WTC11 (cell line): ENCODE results near the gene GCDH. TPM values are rescaled to one million over a fixed set of nuclear protein-coding genes. Genes with fewer than 3 reads are reported as not detected.

Source experiments
- ATAC-seq: fragments of 200-7000 bp; cut with Tn5 transposase; 2 replicates; pipeline ENCODE4 v1.10.0; 2021; ENCODE audit warnings: mild to moderate bottlenecking, moderate library complexity
- CTCF ChIA-PET: fragments of 300-600 bp; sonication (Branson Sonifier 250); formaldehyde crosslinking; loops from one replicate; lab custom pipeline; 2021; ENCODE audit warnings: antibody characterized with exemption; lab: Charles Lee
- POLR2A ChIA-PET: fragments of 350-600 bp; sonication (Branson Sonifier 250); formaldehyde crosslinking; loops from one replicate; lab custom pipeline; 2021; ENCODE audit warnings: antibody characterized with exemption; lab: Charles Lee
- DNase-seq: peaks from one replicate; pipeline ENCODE4 v3.0.0; 2021; ENCODE audit warnings: low spot score
- H3K27ac Mint-ChIP-seq: 2 replicates; pipeline ENCODE4 v1.8.0; 2021; ENCODE audit warnings: mixed read lengths
- H3K27me3 Mint-ChIP-seq: 2 replicates; pipeline ENCODE4 v1.8.0; 2021; ENCODE audit warnings: low read depth, mild to moderate bottlenecking, moderate library complexity, mixed read lengths
- H3K36me3 Mint-ChIP-seq: 2 replicates; pipeline ENCODE4 v1.8.0; 2021; ENCODE audit warnings: mixed read lengths
- H3K4me1 Mint-ChIP-seq: 2 replicates; pipeline ENCODE4 v1.8.0; 2022; ENCODE audit warnings: mixed read lengths
- H3K4me3 Mint-ChIP-seq: 2 replicates; pipeline ENCODE4 v1.8.0; 2021; ENCODE audit warnings: mild to moderate bottlenecking, moderate library complexity, mixed read lengths
- H3K9me3 Mint-ChIP-seq: 2 replicates; pipeline ENCODE4 v1.8.0; 2021; ENCODE audit warnings: mixed read lengths
- FOXJ3 ChIP-seq: sonication (generic); formaldehyde crosslinking; IDR thresholded peaks from 2 replicates; pipeline ENCODE4 v1.9.0; 2021; ENCODE audit warnings: missing genetic modification reagents, mild to moderate bottlenecking, borderline replicate concordance
- FOXP1 ChIP-seq: sonication (generic); formaldehyde crosslinking; IDR thresholded peaks from 2 replicates; pipeline ENCODE4 v1.8.0; 2022; ENCODE audit warnings: missing genetic modification reagents, mild to moderate bottlenecking, moderate library complexity, borderline replicate concordance
- NFYB ChIP-seq: sonication (generic); formaldehyde crosslinking; conservative IDR thresholded peaks from 2 replicates; pipeline ENCODE4 v1.8.0; 2022; ENCODE audit warnings: low read depth, missing genetic modification reagents
- OVOL2 ChIP-seq: fragments of 250-450 bp; sonication (Bioruptor Pico); IDR thresholded peaks from 2 replicates; pipeline ENCODE4 v1.9.0; 2021; ENCODE audit warnings: mild to moderate bottlenecking, borderline replicate concordance
- SMAD3 ChIP-seq: sonication (generic); formaldehyde crosslinking; IDR thresholded peaks from 2 replicates; pipeline ENCODE4 v1.8.0; 2022; ENCODE audit warnings: missing genetic modification reagents, mild to moderate bottlenecking, borderline replicate concordance
- ZBTB21 ChIP-seq: sonication (generic); formaldehyde crosslinking; IDR thresholded peaks from 2 replicates; pipeline ENCODE4 v1.8.1; 2023; ENCODE audit warnings: mild to moderate bottlenecking, missing genetic modification reagents, borderline replicate concordance
- ZNF121 ChIP-seq: sonication (generic); formaldehyde crosslinking; IDR thresholded peaks from 2 replicates; pipeline ENCODE4 v1.8.0; 2023; ENCODE audit warnings: missing genetic modification reagents
- total RNA-seq: library from RNA; stranded (reverse); gene quantifications from 3 replicates; pipeline ENCODE4 v1.2.3, GENCODE V29; 2021
- TF ChIP-seq, protein P1 (sequence below): sonication (generic); formaldehyde crosslinking; conservative IDR thresholded peaks from 2 replicates; pipeline ENCODE4 v1.8.1; 2022; ENCODE audit warnings: mild to moderate bottlenecking, missing genetic modification reagents
- TF ChIP-seq, protein P2 (sequence below): fragments of 250-450 bp; sonication (Bioruptor Pico); IDR thresholded peaks from 2 replicates; pipeline ENCODE4 v1.9.0; 2021; ENCODE audit warnings: moderate library complexity, mild to moderate bottlenecking, inconsistent platforms, borderline replicate concordance
- TF ChIP-seq, protein P3 (sequence below): fragments of 250-450 bp; sonication (Bioruptor Pico); conservative IDR thresholded peaks from 2 replicates; pipeline ENCODE4 v1.9.0; 2021; ENCODE audit warnings: mild to moderate bottlenecking
- TF ChIP-seq, protein P4 (sequence below): sonication (generic); formaldehyde crosslinking; IDR thresholded peaks from 2 replicates; pipeline ENCODE4 v1.8.1; 2023; ENCODE audit warnings: mild to moderate bottlenecking, missing genetic modification reagents, borderline replicate concordance
- TF ChIP-seq, protein P5 (sequence below): fragments of 250-450 bp; sonication (Bioruptor Pico); IDR thresholded peaks from 2 replicates; pipeline ENCODE4 v1.8.0; 2021; ENCODE audit warnings: mild to moderate bottlenecking
- TF ChIP-seq, protein P6 (sequence below): sonication (generic); formaldehyde crosslinking; IDR thresholded peaks from 2 replicates; pipeline ENCODE4 v1.8.0; 2022; ENCODE audit warnings: mild to moderate bottlenecking, missing genetic modification reagents
- TF ChIP-seq, protein P7 (sequence below): sonication (generic); formaldehyde crosslinking; IDR thresholded peaks from 2 replicates; pipeline ENCODE4 v1.8.1; 2022; ENCODE audit warnings: mild to moderate bottlenecking, missing genetic modification reagents, moderate library complexity, borderline replicate concordance
- TF ChIP-seq, protein P8 (sequence below): sonication (generic); formaldehyde crosslinking; IDR thresholded peaks from 2 replicates; pipeline ENCODE4 v1.8.1; 2022; ENCODE audit warnings: low read depth, missing genetic modification reagents, borderline replicate concordance

The GCDH gene
- total RNA-seq, 1 experiment from 2014 or later: 69.0 TPM

DNA sequence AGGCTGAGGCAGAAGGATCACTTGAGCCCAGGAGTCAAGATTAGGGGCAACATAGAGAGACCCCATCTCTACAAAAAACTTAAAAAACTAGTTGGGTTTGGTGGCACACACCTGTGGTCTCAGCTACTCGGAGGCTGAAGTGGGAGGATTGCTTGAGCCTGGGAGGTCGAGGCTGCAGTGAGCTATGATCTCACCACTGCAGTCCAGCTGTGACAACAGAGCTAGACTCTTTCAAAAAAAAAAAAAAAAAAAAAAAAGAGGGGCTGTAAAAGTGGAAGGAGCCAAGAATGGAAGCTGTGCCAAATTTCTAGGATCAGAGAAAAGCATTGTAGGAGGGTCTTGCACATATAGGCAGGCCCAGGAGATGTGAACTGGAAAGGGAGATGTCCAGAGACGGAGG, 19.3 kb upstream of the GCDH start:
- Mint-ChIP-seq H3K9me3 (peaks cover 8% of the 10 kb centered on the region), H3K4me3 (no peak overlapping the region)
- POLR2A ChIA-PET: interaction anchor here (0.9 to 3.1 kb wide), 2 partner anchors 10 to 14 kb away, joined by 3 to 18 read pairs; partner anchors contain the start of gene DNASE2

DNA sequence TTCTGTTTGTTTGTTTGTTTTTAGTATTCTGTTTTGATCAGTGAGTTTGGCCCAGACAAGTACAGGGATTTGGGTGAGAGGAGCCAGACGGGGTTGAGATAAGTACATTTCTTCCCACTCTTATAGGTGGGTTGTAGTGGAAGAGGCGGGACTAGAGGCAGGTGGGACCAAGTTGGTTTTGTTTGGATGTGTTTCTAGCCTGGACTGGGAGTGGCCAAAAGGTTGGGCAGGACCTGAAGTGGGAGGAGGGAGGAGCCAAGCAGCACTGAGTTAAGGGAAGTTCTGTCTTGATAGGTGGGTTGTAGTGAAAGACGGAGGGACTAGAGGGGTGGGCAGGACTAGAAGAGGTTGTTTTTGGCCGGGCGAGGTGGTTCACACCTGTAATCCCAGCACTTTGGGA, 18.7 kb upstream of the GCDH start:
- peaks cover 30% of the 10 kb centered on the region for H3K27me3 Mint-ChIP-seq
- DNase-seq: no peak
- H3K4me1 Mint-ChIP-seq: peaks cover under 1% of the 10 kb centered on the region; the same call in 1 of the 2 replicates
- ATAC-seq: no peak
- ChIA-PET CTCF (interaction anchor here (0.6 to 2.5 kb wide), 11 partner anchors 13 to 324 kb away, joined by 3 to 49 read pairs (median 8); partner anchors contain the start of genes BEST2, GCDH and SYCE2), POLR2A (interaction anchor here (1.2 to 3.1 kb wide), 3 partner anchors 9 to 66 kb away, joined by 4 to 18 read pairs (median 8); partner anchors contain the start of genes DNASE2 and RNASEH2A)
- H3K9me3 Mint-ChIP-seq: peaks cover 8% of the 10 kb centered on the region
- H3K4me3 Mint-ChIP-seq: no peak overlapping the region
- H3K27ac Mint-ChIP-seq: peak overlapping the region; percentile 47; the same call in 1 of the 2 replicates
- peaks cover 46% of the 10 kb centered on the region for H3K36me3 Mint-ChIP-seq
- no peak for TF ChIP-seq ZNF121 (CRISPR knock-in tag)
- no peak for TF ChIP-seq OVOL2 (CRISPR knock-in tag)
- no peak for TF ChIP-seq FOXJ3 (CRISPR knock-in tag)
- TF ChIP-seq, protein P1, sequence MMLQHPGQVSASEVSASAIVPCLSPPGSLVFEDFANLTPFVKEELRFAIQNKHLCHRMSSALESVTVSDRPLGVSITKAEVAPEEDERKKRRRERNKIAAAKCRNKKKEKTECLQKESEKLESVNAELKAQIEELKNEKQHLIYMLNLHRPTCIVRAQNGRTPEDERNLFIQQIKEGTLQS (CRISPR knock-in tag): no peak
- TF ChIP-seq, protein P2, sequence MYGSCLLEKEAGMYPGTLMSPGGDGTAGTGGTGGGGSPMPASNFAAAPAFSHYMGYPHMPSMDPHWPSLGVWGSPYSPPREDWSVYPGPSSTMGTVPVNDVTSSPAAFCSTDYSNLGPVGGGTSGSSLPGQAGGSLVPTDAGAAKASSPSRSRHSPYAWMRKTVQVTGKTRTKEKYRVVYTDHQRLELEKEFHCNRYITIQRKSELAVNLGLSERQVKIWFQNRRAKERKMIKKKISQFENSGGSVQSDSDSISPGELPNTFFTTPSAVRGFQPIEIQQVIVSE: no peak
- no peak for TF ChIP-seq FOXP1 (CRISPR knock-in tag)
- TF ChIP-seq, protein P3, sequence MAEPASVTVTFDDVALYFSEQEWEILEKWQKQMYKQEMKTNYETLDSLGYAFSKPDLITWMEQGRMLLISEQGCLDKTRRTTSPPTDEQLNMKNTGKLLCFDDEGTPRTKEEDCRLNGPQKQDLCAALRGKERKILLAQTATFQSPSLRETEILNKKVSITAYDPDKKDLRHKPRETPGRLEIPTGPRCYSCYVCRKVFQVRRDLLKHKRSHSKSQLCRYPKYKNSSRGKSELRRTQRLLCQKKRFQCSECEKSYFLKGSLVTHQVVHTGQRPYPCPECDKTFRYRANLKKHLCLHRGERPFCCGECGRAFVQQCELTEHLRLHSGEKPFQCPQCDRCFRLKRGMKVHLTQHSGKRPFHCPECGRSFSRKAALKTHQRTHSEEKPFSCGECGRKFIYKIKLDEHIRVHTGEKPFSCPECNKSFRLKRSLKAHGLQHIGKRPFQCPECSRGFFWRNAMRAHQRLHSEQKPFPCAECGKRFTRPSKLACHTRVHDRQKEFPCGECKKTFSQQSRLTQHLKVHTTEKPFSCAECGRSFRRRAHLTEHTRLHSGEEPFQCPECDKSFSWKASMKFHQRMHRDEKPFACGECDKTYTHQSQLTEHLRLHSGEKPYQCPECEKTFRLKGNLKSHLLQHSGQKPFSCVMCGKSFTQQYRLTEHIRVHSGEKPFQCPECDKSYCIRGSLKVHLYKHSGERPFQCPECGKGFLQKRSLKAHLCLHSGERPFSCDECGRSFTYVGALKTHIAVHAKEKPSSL (CRISPR knock-in tag): no peak
- no peak for TF ChIP-seq SMAD3 (CRISPR knock-in tag)
- no peak for TF ChIP-seq NFYB (CRISPR knock-in tag)

More for the DNA sequence above, 19.3 kb upstream of the GCDH start:
- Mint-ChIP-seq H3K27ac (no peak overlapping the region), H3K4me1 (peaks cover 5% of the 10 kb centered on the region), H3K27me3 (peaks cover 30% of the 10 kb centered on the region)
- no peak for ATAC-seq
- CTCF ChIA-PET: interaction anchor here (0.6 to 2.5 kb wide), 6 partner anchors 14 to 113 kb away, joined by 3 to 42 read pairs (median 6); no protein-coding TSS in a partner anchor
- no peak for TF ChIP-seq ZBTB21 (CRISPR knock-in tag)
- TF ChIP-seq OVOL2 (CRISPR knock-in tag): no peak
- no peak for TF ChIP-seq NFYB (CRISPR knock-in tag)
- TF ChIP-seq, protein P4, sequence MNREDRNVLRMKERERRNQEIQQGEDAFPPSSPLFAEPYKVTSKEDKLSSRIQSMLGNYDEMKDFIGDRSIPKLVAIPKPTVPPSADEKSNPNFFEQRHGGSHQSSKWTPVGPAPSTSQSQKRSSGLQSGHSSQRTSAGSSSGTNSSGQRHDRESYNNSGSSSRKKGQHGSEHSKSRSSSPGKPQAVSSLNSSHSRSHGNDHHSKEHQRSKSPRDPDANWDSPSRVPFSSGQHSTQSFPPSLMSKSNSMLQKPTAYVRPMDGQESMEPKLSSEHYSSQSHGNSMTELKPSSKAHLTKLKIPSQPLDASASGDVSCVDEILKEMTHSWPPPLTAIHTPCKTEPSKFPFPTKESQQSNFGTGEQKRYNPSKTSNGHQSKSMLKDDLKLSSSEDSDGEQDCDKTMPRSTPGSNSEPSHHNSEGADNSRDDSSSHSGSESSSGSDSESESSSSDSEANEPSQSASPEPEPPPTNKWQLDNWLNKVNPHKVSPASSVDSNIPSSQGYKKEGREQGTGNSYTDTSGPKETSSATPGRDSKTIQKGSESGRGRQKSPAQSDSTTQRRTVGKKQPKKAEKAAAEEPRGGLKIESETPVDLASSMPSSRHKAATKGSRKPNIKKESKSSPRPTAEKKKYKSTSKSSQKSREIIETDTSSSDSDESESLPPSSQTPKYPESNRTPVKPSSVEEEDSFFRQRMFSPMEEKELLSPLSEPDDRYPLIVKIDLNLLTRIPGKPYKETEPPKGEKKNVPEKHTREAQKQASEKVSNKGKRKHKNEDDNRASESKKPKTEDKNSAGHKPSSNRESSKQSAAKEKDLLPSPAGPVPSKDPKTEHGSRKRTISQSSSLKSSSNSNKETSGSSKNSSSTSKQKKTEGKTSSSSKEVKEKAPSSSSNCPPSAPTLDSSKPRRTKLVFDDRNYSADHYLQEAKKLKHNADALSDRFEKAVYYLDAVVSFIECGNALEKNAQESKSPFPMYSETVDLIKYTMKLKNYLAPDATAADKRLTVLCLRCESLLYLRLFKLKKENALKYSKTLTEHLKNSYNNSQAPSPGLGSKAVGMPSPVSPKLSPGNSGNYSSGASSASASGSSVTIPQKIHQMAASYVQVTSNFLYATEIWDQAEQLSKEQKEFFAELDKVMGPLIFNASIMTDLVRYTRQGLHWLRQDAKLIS (CRISPR knock-in tag): no peak
- TF ChIP-seq, protein P5, sequence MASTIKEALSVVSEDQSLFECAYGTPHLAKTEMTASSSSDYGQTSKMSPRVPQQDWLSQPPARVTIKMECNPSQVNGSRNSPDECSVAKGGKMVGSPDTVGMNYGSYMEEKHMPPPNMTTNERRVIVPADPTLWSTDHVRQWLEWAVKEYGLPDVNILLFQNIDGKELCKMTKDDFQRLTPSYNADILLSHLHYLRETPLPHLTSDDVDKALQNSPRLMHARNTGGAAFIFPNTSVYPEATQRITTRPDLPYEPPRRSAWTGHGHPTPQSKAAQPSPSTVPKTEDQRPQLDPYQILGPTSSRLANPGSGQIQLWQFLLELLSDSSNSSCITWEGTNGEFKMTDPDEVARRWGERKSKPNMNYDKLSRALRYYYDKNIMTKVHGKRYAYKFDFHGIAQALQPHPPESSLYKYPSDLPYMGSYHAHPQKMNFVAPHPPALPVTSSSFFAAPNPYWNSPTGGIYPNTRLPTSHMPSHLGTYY: no peak
- TF ChIP-seq, protein P6, sequence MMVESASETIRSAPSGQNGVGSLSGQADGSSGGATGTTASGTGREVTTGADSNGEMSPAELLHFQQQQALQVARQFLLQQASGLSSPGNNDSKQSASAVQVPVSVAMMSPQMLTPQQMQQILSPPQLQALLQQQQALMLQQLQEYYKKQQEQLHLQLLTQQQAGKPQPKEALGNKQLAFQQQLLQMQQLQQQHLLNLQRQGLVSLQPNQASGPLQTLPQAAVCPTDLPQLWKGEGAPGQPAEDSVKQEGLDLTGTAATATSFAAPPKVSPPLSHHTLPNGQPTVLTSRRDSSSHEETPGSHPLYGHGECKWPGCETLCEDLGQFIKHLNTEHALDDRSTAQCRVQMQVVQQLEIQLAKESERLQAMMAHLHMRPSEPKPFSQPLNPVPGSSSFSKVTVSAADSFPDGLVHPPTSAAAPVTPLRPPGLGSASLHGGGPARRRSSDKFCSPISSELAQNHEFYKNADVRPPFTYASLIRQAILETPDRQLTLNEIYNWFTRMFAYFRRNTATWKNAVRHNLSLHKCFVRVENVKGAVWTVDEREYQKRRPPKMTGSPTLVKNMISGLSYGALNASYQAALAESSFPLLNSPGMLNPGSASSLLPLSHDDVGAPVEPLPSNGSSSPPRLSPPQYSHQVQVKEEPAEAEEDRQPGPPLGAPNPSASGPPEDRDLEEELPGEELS: no peak
- TF ChIP-seq, protein P7, sequence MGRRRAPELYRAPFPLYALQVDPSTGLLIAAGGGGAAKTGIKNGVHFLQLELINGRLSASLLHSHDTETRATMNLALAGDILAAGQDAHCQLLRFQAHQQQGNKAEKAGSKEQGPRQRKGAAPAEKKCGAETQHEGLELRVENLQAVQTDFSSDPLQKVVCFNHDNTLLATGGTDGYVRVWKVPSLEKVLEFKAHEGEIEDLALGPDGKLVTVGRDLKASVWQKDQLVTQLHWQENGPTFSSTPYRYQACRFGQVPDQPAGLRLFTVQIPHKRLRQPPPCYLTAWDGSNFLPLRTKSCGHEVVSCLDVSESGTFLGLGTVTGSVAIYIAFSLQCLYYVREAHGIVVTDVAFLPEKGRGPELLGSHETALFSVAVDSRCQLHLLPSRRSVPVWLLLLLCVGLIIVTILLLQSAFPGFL (CRISPR knock-in tag): no peak
- TF ChIP-seq, protein P8, sequence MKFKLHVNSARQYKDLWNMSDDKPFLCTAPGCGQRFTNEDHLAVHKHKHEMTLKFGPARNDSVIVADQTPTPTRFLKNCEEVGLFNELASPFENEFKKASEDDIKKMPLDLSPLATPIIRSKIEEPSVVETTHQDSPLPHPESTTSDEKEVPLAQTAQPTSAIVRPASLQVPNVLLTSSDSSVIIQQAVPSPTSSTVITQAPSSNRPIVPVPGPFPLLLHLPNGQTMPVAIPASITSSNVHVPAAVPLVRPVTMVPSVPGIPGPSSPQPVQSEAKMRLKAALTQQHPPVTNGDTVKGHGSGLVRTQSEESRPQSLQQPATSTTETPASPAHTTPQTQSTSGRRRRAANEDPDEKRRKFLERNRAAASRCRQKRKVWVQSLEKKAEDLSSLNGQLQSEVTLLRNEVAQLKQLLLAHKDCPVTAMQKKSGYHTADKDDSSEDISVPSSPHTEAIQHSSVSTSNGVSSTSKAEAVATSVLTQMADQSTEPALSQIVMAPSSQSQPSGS: no peak
- TF ChIP-seq, all 79 proteins: peak for 0
- H3K36me3 Mint-ChIP-seq: peaks cover 46% of the 10 kb centered on the region
- DNase-seq: no peak
